ENCODE results near the gene MYOCD. TPM values are rescaled to one million over a fixed set of nuclear protein-coding genes. Genes with fewer than 3 reads are reported as not detected.

MYOCD gene
- total RNA-seq, 1 donor from 2014 or later = not detected

DNA sequence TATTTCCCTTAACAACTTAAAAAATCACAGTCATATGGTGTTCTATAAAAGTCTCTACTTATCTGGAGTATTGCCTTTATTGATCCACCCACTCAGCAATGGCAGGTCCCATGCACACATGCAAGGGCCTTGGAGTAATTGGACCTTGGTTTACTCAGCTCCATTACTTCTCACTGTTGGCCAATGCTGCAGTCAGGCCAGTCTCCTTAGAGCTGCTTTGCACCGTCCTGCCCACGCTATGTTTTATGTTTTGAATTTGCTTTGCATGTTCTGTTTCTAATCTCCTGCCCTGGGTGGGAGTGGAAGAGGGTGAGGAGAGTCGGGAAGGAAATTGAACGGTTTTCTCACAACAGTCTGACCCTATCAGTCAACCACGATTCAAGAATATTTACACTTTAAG, 147.2 kb downstream of the MYOCD start:
- no peak for DNase-seq (ENCODE audit: low spot score)
- Mint-ChIP-seq H3K27me3 (ENCODE audit: insufficient read depth) (no peaks in the 10 kb centered on the region), H3K9me3 (peaks cover 20% of the 10 kb centered on the region), H3K4me1 (ENCODE audit: low read depth) (no peaks in the 10 kb centered on the region), H3K36me3 (ENCODE audit: low read depth) (no peaks in the 10 kb centered on the region), H3K27ac (no peak overlapping the region), H3K4me3 (no peak overlapping the region)
- intact Hi-C loops (cut with micrococcal nuclease) = no loop called here

DNA sequence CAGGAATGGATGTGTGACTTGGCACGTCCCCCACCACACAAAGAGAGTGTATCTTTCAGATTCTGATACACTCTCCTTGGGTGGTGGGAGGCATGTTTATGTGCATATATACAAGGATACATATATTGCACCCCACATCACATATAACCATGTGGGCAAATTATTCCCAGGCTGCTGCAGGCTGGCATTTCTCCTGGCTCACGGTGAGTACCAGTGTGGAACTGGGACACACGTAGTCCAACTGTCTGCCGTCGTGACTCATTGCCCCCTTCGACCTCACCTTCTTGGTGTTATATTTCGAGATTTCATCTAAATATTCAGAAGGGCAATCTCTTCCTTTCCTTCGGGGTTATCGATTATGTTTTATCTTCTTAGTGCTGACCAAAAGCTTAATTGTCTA, 148.0 kb downstream of the MYOCD start:
- no peak overlapping the region for H3K27ac Mint-ChIP-seq
- H3K27me3 Mint-ChIP-seq (ENCODE audit: insufficient read depth) = no peaks in the 10 kb centered on the region
- intact Hi-C loops (cut with micrococcal nuclease) = no loop called here

DNA sequence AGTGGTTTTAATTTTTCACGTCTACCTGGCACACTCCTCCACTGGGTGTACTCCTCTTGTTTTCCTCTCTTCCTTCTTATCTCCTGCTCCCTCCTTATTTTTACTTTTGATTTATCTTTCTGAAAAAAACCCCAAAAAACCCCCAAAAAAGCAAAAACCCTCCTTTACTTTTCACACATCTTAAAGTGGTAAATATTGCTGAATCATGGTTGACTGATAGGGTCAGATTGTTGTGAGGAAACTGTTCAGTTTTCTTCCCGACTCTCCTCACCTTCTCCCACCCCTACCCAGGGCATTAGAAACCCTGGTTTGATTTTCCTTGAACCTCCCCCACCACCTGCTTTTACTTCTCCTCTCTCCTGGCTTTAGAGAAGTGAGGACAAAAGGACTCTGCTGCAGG, 149.0 kb downstream of the MYOCD start:
- intact Hi-C loops (cut with micrococcal nuclease) = no loop called here
- H3K9me3 Mint-ChIP-seq = peaks cover 9% of the 10 kb centered on the region
- H3K4me1 Mint-ChIP-seq (ENCODE audit: low read depth) = no peaks in the 10 kb centered on the region
- no peak for DNase-seq (ENCODE audit: low spot score)
- H3K4me3 Mint-ChIP-seq = no peak overlapping the region
- H3K27me3 Mint-ChIP-seq (ENCODE audit: insufficient read depth) = no peaks in the 10 kb centered on the region
- H3K36me3 Mint-ChIP-seq (ENCODE audit: low read depth) = no peaks in the 10 kb centered on the region
- no peak overlapping the region for H3K27ac Mint-ChIP-seq

More for the DNA sequence above, 148.0 kb downstream of the MYOCD start:
- DNase-seq (ENCODE audit: low spot score) = no peak
- Mint-ChIP-seq H3K4me3 (no peak overlapping the region), H3K9me3 (peaks cover 19% of the 10 kb centered on the region), H3K36me3 (ENCODE audit: low read depth) (no peaks in the 10 kb centered on the region), H3K4me1 (ENCODE audit: low read depth) (no peaks in the 10 kb centered on the region)

DNA sequence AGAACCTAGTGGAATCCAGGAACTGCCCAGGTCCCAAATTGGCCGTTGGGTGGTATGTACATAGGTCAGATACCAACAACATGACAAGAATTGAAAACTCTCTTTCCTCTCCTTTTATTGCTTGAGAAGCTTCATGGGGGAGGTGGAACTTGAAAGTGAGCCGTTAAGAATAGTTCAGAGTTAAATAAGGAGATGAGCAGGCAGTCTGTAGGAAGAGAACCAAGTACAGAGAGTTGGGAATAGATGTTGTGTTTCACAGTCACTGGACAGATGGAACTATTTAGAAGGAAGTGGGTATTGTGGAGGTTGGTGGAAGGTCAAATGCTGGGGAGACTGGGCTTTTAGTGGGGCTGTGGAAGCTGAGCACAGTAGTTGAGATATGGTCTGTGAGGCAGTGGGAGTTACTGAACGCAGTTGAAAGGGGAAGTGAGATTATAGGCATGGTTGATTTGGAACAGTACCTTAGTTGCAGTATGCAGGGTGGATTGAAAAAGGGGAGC, 150.0 kb downstream of the MYOCD start:
- H3K27me3 Mint-ChIP-seq (ENCODE audit: insufficient read depth) = no peaks in the 10 kb centered on the region
- H3K36me3 Mint-ChIP-seq (ENCODE audit: low read depth) = no peaks in the 10 kb centered on the region
- peaks cover 7% of the 10 kb centered on the region for H3K9me3 Mint-ChIP-seq
- H3K27ac Mint-ChIP-seq = no peak overlapping the region
- no peaks in the 10 kb centered on the region for H3K4me1 Mint-ChIP-seq (ENCODE audit: low read depth)
- intact Hi-C loops (cut with micrococcal nuclease) = no loop called here
- H3K4me3 Mint-ChIP-seq = no peak overlapping the region
- no peak for DNase-seq (ENCODE audit: low spot score)

Other genes with a start within 250 kb of the MYOCD start
- 0.51 TPM in 1 of 2 replicates, not detected in the other for gene ARHGAP44, start 123.6 kb downstream of the MYOCD start, total RNA-seq